ENCODE data around the gene BICD2. TPM values are rescaled to one million over a fixed set of nuclear protein-coding genes. Genes with fewer than 3 reads are reported as not detected.

BICD2 gene
- total RNA-seq, 1 donor from 2014 or later: 35.4 TPM

- Mint-ChIP-seq H3K36me3 (ENCODE audit: unreplicated experiment) (peaks cover 25% of the 10 kb centered on the region), H3K27me3 (ENCODE audit: unreplicated experiment) (no peaks in the 10 kb centered on the region), H3K27ac (ENCODE audit: unreplicated experiment) (no peak overlapping the region), H3K9me3 (ENCODE audit: unreplicated experiment) (no peaks in the 10 kb centered on the region), H3K4me1 (ENCODE audit: unreplicated experiment) (no peaks in the 10 kb centered on the region), H3K4me3 (ENCODE audit: unreplicated experiment) (no peak overlapping the region)
- no peak for TF ChIP-seq CTCF (IDR thresholded peaks at IDR 0.05)
- no peak for DNase-seq (ENCODE audit: extremely low spot score, unreplicated experiment)
These were observed 44.3 kb downstream of the BICD2 start for GRCh38 chr9:92720209-92720765.

- H3K4me3 Mint-ChIP-seq (ENCODE audit: unreplicated experiment): no peak overlapping the region
- no peaks in the 10 kb centered on the region for H3K27me3 Mint-ChIP-seq (ENCODE audit: unreplicated experiment)
- peaks cover 25% of the 10 kb centered on the region for H3K36me3 Mint-ChIP-seq (ENCODE audit: unreplicated experiment)
- H3K9me3 Mint-ChIP-seq (ENCODE audit: unreplicated experiment): no peaks in the 10 kb centered on the region
- no peak for TF ChIP-seq CTCF (IDR thresholded peaks at IDR 0.05)
- no peaks in the 10 kb centered on the region for H3K4me1 Mint-ChIP-seq (ENCODE audit: unreplicated experiment)
- no peak overlapping the region for H3K27ac Mint-ChIP-seq (ENCODE audit: unreplicated experiment)
- DNase-seq (ENCODE audit: extremely low spot score, unreplicated experiment): no peak
These were observed 45.5 kb downstream of the BICD2 start for GRCh38 chr9:92719028-92719647.

- no peak for TF ChIP-seq CTCF (IDR thresholded peaks at IDR 0.05)
- Mint-ChIP-seq H3K36me3 (ENCODE audit: unreplicated experiment) (peaks cover 30% of the 10 kb centered on the region), H3K4me1 (ENCODE audit: unreplicated experiment) (no peaks in the 10 kb centered on the region), H3K27me3 (ENCODE audit: unreplicated experiment) (no peaks in the 10 kb centered on the region), H3K9me3 (ENCODE audit: unreplicated experiment) (no peaks in the 10 kb centered on the region), H3K27ac (ENCODE audit: unreplicated experiment) (no peak overlapping the region), H3K4me3 (ENCODE audit: unreplicated experiment) (no peak overlapping the region)
- no peak for DNase-seq (ENCODE audit: extremely low spot score, unreplicated experiment)
These were observed 46.3 kb downstream of the BICD2 start for GRCh38 chr9:92718086-92719001.

GRCh38 chr9:92717201-92718085 is 47.2 kb downstream of the BICD2 start:
- Mint-ChIP-seq H3K9me3 (ENCODE audit: unreplicated experiment) (no peaks in the 10 kb centered on the region), H3K27ac (ENCODE audit: unreplicated experiment) (no peak overlapping the region), H3K4me1 (ENCODE audit: unreplicated experiment) (no peaks in the 10 kb centered on the region), H3K27me3 (ENCODE audit: unreplicated experiment) (no peaks in the 10 kb centered on the region), H3K4me3 (ENCODE audit: unreplicated experiment) (no peak overlapping the region), H3K36me3 (ENCODE audit: unreplicated experiment) (peaks cover 34% of the 10 kb centered on the region)
- DNase-seq (ENCODE audit: extremely low spot score, unreplicated experiment): no peak
- TF ChIP-seq CTCF (IDR thresholded peaks at IDR 0.05): no peak
